Subcutaneous adipose tissue (tissue), 4 donors: Measurements from ENCODE around the gene CNN2. TPM values are rescaled to one million over a fixed set of nuclear protein-coding genes. Genes with fewer than 3 reads are reported as not detected.

Source experiments
- total RNA-seq, 4 donors: library from RNA; depleted of rRNA; stranded (reverse); fragments of >200 nt; gene quantifications; one replicate each; pipeline ENCODE4 v1.1.0, GENCODE V29; 2016
- TF ChIP-seq, protein P1 (sequence below): fragments of 450-650 bp; IDR thresholded peaks from one replicate; pipeline ENCODE4 v1.5.1; 2016; ENCODE audit warnings: low read depth, mild to moderate bottlenecking, control low read depth, antibody characterized with exemption, moderate library complexity

CNN2 gene
- total RNA-seq, 4 donors from 2014 or later = 32.1 to 86.8 (median 52.2) TPM

DNA sequence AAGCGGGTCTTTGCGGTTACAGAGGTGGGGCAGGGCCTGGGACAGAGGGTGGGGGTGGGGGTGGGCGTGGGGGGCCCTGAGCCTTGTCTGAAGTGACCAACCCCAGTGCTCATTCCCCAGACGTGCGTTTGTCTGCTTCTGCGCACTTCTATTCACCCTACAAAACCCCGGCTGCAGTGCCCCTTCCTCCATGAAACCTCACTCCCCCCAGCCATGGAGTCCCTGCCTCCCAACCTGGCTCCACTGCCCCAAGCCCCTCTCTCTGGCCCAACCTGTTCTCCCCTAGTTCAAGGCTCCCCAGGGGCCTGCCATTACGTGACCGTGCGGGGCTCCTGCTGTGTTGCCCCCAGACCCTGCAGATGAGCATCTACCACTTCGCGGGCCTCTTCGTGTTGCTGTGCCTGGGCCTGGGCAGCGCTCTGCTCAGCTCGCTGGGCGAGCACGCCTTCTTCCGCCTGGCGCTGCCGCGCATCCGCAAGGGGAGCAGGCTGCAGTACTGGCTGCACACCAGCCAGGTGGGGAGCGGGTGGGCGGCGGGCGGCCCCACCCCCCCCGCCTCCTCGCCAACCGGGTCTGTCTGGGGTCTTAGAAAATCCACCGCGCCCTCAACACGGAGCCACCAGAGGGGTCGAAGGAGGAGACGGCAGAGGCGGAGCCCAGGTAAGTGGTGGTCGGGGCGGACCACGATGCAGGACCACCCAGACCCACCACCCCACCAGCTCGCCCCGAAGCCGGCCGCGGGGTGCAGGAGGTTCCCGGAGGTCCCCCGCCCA, 18.0 kb upstream of the CNN2 start:
- TF ChIP-seq, protein P1, sequence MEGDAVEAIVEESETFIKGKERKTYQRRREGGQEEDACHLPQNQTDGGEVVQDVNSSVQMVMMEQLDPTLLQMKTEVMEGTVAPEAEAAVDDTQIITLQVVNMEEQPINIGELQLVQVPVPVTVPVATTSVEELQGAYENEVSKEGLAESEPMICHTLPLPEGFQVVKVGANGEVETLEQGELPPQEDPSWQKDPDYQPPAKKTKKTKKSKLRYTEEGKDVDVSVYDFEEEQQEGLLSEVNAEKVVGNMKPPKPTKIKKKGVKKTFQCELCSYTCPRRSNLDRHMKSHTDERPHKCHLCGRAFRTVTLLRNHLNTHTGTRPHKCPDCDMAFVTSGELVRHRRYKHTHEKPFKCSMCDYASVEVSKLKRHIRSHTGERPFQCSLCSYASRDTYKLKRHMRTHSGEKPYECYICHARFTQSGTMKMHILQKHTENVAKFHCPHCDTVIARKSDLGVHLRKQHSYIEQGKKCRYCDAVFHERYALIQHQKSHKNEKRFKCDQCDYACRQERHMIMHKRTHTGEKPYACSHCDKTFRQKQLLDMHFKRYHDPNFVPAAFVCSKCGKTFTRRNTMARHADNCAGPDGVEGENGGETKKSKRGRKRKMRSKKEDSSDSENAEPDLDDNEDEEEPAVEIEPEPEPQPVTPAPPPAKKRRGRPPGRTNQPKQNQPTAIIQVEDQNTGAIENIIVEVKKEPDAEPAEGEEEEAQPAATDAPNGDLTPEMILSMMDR = no peak

DNA sequence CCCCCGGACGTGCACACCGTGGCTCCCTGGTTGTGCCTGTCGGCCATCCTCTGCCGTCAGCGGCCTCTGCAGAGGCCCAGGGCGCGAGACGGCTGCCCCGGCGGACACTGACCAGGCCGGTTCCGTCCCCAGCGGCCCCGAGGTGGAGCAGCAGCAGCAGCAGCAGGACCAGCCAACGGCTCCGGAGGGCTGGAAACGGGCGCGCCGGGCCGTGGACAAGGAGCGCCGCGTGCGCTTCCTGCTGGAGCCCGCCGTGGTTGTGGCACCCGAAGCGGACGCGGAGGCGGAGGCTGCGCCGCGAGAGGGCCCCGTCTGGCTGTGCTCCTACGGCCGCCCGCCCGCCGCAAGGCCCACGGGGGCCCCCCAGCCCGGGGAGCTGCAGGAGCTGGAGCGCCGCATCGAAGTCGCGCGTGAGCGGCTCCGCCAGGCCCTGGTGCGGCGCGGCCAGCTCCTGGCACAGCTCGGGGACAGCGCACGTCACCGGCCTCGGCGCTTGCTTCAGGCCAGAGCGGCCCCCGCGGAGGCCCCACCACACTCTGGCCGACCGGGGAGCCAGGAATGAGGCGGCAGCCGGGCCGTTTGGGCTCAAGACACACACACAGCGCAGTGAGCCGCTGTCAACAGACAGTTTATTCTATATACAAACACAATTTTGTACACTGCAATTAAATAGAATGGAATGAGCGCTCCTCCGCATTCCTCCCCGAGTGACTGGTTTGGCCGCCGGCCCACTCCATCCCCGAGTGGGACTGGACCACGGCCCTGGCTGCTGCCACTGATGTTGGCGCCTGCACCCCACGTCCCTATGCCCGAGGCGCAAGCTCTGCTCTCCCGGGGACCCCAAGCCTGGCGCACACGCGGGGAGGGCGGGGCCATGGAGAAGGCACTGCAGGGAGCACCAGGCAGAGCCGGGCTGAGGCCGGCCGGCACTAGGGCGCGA, 17.1 kb upstream of the CNN2 start:
- TF ChIP-seq, protein P1 = no peak

DNA sequence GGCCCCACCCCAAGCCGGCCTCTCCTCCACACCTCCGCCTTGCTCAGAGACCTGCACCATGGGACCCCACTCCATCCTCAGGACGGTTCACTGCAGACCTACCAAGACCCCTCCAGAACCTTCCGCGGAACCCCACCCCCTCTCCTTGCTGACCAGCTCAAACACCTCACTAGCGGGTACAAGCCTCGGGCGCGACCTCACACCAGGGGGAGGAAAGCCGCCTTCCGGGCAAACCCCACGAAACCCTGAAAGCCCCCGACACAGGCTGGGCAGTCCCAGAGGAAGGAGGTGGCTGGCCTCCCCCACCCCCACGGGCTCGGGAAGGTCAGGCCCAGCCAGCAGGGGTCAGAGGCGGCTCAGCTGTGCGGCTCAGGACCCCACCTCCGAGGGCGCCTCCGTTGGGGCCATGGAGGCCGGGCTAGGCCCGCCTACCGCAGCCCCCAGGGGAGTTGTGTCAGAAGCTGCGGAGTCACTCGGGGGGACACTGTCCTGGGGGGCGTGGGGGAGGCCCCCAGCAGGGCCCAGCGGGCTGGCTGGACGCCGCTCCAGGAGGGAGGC, 16.3 kb upstream of the CNN2 start:
- TF ChIP-seq, protein P1 = no peak

DNA sequence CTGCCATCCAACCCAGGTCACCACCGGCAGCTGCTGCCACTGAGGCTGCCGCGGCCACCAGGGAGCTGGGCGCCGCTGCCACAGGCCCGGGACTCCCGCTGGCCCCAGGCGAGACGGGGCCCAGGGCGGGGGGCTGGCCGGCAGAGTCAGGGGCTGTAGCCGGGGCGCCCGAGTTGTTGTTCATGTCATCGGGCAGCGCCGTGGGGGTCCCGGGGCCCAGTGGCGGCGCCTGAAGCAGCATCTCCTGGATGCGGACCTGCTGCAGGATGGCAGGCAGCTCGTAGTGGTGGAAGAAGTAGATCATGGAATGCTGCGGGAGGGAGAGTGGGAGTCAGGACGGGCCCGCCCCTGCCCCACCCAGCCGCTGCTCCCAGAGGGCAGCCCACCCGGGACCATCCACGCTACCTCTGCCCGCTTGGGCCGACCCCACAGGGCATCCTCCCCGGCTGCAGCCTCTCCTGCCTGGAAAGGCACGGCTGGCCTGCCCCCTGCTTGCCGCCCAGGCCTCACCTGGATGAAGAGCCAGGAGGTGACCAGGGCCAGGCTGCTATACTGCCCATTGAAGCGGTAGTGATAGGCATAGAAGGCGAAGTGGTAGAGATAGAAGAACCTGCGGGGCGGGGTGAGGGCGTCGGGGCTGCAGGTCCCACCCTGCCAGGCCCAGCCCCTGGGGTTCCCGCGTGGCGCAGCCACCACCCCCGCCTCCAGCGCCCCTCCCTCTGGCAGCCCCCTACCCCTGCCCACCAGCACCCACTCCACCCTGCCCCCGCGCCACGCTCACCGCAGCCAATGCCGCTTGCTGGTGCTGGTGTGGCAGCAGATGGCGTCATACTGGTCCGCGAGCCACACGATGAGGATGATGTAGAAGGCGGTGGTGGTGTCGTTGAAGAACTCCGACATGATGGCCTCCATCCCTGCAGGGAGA, 15.6 kb upstream of the CNN2 start:
- TF ChIP-seq, protein P1 = no peak

DNA sequence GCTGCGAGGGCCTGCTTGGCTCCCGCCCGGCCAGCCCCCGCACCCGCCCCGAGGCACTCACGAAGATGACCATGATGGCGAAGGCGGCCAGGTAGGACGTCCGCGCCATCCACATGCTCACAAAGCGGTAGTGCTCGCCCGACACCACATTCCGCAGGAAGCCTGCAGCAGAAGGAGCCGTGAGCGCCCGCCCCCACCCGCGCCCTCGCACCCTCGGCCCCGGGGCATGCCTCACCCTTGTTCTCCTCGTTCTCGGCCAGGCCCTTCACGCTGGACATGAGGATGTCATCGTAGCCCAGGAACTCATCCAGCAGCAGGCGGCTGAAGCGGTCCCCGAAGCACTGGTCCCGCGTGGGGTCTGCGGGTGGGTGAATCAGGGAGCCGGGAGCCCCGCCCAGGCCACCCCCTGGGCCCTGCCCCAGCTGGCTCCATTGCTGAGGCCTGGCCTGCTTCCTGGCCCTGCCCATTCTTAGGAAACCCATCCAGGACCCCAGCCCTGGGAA, 14.5 kb upstream of the CNN2 start:
- TF ChIP-seq, protein P1 = no peak

DNA sequence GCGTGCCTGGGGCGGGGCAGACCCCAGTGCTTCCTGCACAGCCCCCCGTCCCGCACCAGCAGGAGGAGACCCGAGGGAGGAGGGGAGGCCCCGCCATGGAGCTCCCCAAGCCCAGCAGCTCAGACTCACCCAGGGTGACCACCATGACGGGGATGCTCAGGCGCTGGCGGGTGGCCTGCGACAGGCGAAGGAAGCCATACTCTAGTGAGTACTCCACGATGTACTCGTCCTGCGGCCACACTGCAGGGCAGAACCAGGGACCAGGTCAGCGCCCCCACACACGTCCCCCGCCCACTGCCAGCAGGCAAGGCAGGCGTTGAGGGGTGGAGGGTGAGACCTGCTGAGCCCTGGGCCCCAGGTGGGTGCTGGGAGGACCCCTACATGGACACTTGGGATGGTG, 14.1 kb upstream of the CNN2 start:
- TF ChIP-seq, protein P1 = no peak
